Kidney capillary endothelial cell (primary cell): ENCODE measurements around the gene TUBB2A.
"Not testable (repeated sequence)": the region's sequence is repeated elsewhere in the genome, so short reads cannot be mapped to it uniquely, and the experiment has no call there.

Experiments used
- DNase-seq: peaks from one replicate; pipeline ENCODE4 v3.0.0-alpha.2; 2018; ENCODE audit warnings: low spot score

Gene TUBB2A

GRCh38 chr6:3157131-3157933, at the start of gene TUBB2A:
Gene TUBB2A, minus strand, starts transcription at chr6:3157544. Its CDS starts 81 bp downstream, at chr6:3157463.
- DNase-seq = peak; percentile 81

- no peak for DNase-seq
Observed at GRCh38 chr6:3206339-3207015, 49.1 kb upstream of the TUBB2A start.

GRCh38 chr6:3205913-3206312, 48.6 kb upstream of the TUBB2A start:
- DNase-seq = no peak

DNA sequence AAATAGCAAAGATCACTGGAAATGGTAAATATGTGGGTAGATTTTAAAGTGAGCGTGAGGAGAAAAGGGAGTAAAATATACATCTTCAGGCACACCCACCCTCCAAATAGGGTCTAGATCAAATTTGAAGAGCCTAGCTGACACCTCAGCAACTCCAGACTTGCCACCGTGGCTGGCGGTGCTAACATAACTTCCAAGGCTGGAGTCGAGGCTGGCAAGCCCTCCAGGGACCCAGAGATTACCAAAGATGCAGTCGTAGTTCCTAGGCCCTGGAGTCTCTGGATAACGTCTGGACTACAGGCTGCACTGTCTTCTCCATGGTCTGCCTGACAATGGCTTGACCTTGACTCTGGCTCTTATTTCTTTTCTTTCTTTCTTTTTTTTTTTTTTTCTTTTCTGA, 47.6 kb upstream of the TUBB2A start:
- no peak for DNase-seq

DNA sequence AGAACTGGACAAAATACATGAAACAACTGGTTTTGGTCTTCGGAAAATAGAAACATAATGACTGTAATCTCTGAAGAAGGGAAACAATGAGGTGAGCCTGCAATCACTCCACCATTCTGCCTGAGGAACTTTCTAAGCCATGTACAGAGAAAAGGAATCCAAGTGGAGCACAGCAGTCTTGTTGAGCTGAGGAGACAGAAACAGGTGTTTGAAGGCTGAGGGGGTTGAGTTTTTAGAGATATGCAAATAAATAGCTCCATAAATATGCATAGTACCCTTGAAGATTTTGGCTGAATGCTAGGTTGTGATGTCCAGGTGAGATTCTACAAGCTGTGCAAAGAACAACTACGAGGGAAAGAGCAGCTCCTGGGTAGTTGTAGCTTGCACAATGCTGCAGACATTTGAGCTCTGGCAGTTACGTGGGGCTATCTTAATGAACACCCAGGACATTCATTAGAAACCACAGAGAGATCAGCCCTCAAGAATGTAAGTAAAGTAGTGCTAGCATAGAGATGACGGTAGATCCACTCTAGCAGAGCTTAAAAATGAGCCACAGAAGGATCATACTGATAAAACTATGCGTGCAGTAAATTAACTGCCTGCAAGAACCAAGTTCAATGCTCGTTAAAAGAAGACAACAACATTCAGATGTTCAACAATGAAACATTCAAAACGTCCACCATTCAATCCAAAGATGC, 45.8 kb upstream of the TUBB2A start:
- no peak for DNase-seq

DNA sequence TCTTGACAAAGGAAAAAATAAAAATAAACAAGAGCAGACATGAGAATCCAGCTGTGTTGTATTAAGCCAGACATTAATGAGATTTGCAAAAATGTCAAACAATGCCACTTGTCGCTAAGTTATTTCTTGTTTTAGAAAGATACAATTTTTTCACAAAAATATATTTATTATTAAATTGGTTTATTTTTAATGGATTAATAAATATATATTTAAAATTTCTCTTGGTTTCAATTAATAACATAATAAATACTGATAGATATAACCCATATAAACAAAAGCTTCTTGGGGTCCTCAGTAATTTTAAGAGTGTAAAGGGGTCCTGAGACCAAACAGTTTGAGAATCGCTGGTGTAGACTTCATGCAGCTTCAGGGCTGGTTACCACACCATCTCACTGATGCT, 44.0 kb upstream of the TUBB2A start:
- DNase-seq = no peak

DNA sequence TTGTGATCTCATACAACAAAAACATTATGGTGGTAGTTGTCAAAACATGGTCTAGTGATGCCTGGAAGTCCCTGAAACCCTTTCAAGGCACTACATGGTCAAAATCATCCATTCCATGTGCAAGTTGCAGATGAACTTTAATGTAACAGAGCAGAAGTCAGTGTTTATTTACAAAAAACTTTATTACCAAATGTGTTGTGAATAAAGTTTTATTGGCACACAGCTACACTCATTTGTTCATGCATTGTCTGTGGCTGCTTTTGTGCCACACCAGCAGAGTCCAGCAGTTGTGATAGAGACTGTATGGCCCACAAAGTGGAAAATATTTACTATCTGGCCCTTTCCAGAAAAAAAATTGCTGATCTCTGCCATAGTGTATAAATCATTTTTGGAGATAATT, 43.3 kb upstream of the TUBB2A start:
- DNase-seq = no peak

DNA sequence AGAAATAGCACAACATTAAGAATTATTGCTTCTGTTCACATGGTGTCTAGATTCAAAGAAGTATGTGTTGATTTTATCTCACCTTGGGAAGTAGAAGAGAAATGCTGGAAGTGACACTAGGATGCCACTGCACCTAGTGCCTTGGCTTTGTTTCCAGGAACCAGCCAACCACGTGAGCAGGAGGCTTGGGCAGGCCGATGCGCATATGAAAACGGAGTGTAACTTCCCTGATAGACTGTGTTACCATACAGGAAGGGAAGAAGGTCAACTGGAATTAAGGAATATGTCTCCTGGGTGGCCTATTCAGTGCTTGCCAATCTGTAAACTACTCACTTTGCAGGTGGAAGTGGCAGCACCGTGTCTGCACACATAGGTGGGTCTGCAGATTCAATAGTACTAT, 42.0 kb upstream of the TUBB2A start:
- no peak for DNase-seq

DNA sequence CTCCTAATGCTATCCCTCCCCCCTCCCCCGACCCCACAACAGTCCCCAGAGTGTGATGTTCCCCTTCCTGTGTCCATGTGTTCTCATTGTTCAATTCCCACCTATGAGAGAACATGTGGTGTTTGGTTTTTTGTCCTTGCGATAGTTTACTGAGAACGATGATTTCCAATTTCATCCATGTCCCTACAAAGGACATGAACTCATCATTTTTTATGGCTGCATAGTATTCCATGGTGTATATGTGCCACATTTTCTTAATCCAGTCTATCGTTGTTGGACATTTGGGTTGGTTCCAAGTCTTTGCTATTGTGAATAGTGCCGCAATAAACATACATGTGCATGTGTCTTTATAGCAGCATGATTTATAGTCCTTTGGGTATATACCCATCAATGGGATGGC, 40.4 kb upstream of the TUBB2A start:
- DNase-seq = not testable (repeated sequence)

DNA sequence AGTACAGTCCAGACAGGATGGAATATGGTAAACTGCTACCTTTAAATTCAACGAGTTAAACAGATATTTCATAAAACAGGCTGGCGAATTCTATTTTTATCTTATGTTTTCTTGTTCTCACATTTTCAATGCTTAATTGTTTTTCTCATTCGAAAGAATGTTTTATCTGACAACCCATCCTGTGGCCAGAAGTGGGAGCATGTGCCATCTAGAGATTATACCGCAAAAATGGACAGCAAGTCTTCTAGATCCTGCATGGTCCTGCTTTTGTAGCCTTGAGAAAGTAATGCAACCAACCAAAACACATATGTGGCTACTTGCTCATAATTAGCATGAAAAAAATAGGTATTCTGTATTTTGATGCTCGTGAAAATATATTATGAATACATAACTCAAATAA, 39.4 kb upstream of the TUBB2A start:
- no peak for DNase-seq

- no peak for DNase-seq
Observed at GRCh38 chr6:3195695-3196497, 38.6 kb upstream of the TUBB2A start.

DNA sequence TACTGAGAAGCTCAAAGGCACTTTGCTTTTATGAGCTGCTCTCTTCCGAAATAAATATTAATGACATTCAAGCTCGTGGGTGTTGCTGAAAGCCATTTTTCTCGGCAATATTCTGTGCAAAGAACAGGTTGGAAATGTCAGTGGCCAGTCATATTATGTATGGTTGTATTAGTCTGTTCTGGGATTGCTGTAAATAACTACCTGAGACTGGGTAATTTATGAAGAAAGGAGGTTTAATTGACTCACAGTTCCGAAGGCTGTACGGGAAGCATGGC, 38.0 kb upstream of the TUBB2A start:
- no peak for DNase-seq

- peak; percentile 75 for DNase-seq
Observed at GRCh38 chr6:3194535-3195419, 37.4 kb upstream of the TUBB2A start.

GRCh38 chr6:3193102-3193849, 35.9 kb upstream of the TUBB2A start:
- no peak for DNase-seq

DNA sequence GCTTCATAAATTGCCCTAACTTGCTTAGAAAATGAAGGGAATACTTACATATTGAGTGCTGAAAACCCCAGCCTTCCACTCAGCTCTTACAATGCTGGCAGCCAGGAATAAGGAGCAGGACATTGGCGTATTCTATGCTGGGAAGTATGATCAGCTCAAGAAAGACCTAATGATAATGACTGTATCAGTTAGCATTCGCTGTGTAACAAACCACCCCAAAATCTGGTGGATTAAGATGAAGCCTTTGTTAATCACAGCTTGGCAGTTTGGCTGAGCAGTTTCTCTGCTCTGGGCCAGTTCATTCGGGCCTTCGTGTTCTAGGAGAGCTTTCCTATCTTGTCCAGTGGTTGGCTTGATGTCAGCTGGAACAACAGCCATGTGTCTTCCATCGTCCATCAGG, 33.4 kb upstream of the TUBB2A start:
- no peak for DNase-seq

DNA sequence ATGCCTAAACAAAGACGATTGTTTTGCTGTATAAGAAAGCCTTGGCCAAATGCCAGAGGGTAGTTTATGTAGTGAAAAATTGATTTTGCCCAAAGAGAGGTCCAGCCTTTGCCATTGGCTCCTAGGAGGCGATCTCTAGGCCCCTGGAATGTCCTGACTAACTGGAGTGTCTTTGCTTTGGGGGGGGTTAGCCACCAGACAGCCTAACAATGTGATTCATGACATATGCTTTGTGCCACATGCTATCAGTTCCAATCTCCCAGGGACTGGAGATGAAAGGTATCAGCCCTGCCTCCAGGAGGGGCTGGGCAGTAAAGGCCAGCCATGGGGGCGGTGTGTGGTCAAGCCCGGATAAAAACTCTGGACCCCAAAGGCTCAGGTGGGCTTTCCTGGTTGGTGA, 32.7 kb upstream of the TUBB2A start:
- DNase-seq = no peak

GRCh38 chr6:3189192-3189591, 31.8 kb upstream of the TUBB2A start:
- DNase-seq = not testable (repeated sequence)

- no peak for DNase-seq
Observed at GRCh38 chr6:3188262-3188661, 30.9 kb upstream of the TUBB2A start.

DNA sequence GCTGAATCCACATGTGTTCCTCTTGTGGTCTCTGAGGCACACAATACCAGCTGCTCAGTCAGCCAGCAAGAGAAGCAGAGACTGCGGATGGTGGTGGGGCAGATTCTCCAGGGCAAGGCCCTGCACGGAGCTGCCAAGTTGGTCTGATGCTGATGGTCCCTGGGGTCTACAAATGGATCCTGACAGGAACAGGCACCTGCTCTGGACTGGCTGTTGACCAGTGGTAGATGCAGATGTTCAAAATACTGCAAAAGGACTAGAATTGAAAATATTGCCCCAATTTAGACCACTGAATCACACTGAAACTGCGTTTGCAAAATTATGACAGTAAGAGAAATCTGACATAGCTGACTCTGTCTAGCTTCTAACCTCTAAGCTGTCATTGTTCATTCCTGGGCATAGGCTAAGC, 29.6 kb upstream of the TUBB2A start:
- DNase-seq = no peak

GRCh38 chr6:3183066-3183465, 25.7 kb upstream of the TUBB2A start:
- DNase-seq = peak; percentile 91

DNA sequence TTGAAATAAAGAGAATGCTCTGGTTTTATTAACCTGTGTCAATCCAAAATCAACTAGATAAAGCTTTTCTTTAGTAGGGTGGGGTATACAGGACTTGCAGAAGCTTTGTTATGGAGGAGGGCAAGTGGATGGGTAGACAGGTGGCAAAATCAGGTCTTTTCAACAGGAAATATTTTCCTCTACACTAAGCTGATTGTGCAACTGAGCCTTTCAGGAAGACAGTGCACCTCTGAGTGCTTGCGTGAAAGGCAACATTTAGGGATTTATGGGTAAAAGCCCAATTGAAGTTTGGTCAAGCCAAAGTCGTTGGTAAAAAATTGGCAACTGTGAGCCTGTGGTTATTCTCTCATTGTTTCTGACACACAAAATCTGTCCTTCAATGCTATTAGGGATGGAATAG, 23.8 kb upstream of the TUBB2A start:
- DNase-seq = no peak
